HepG2 (cell line): Measurements from ENCODE around the gene POTEB. TPM values are rescaled to one million over a fixed set of nuclear protein-coding genes. Genes with fewer than 3 reads are reported as not detected.
"Not testable (repeated sequence)": the region's sequence is repeated elsewhere in the genome, so short reads cannot be mapped to it uniquely, and the experiment has no call there.

Experiments used
- ATAC-seq: fragments of 200-7000 bp; cut with Tn5 transposase; 3 replicates; pipeline ENCODE4 v1.9.1; 2020; ENCODE audit warnings: mild to moderate bottlenecking, moderate library complexity
- Bru-seq: library from RNA; stranded (reverse); fragments of 400-500 nt; gene quantifications from one replicate; lab custom pipeline; 2021; lab: Mats Ljungman, UMichigan
- BruChase-seq, 2 experiments: library from RNA; stranded (reverse); fragments of 400-500 nt; gene quantifications; one replicate each; lab custom pipeline; 2021; lab: Mats Ljungman, UMichigan
- BruUV-seq: library from RNA; stranded (reverse); fragments of 400-500 nt; replicated peaks from 2 replicates; lab custom pipeline; 2021; lab: Mats Ljungman, UMichigan
- CTCF ChIA-PET: fragments of 300-600 bp; formaldehyde crosslinking; extraction: SDS; loops from one replicate; lab custom pipeline; 2021; ENCODE audit warnings: low total read pairs, inconsistent platforms, low intra/inter-chr PET ratio; lab: Yijun Ruan, JAX
- POLR2A ChIA-PET: fragments of 350-600 bp; sonication (Branson Sonifier 250); formaldehyde crosslinking; loops from one replicate; lab custom pipeline; 2020; ENCODE audit warnings: antibody characterized with exemption, inconsistent platforms; lab: Yijun Ruan, JAX
- DNase-seq: peaks from one replicate; pipeline ENCODE4 v3.0.0-alpha.2; 2015; ENCODE audit warnings: low spot score
- FAIRE-seq: peaks from 3 replicates; lab custom pipeline; 2011; peaks lifted over from hg19 to GRCh38; lab: Jason Lieb, UNC
- H2AFZ ChIP-seq: one replicate; pipeline ENCODE4 v1.6.1; 2011; ENCODE audit warnings: low read length, inconsistent platforms
- H3K27ac ChIP-seq: fragments of 300-600 bp; 3 replicates; pipeline ENCODE4 v1.8.0; 2011; ENCODE audit warnings: mixed run types, mild to moderate bottlenecking, mixed read lengths, low read length, inconsistent platforms; ENCODE audit not compliant: insufficient read depth; ENCODE audit errors: extremely low read length
- H3K27me3 ChIP-seq, 2 experiments: fragments of 200-600 bp in 1 of 2; 2 replicates in 1 of 2; 3 replicates in 1 of 2; pipeline versions ENCODE4 v1.6.0 to v1.8.0; 2011; ENCODE audit warnings: low read length in 2 of 2, mild to moderate bottlenecking in 2 of 2, moderate library complexity in 2 of 2, inconsistent platforms in 1 of 2; ENCODE audit not compliant: insufficient read depth in 2 of 2, control insufficient read depth in 1 of 2
- H3K36me3 ChIP-seq, 2 experiments: fragments of 200-600 bp in 1 of 2; replicated peaks in 1 of 2; 2 replicates in 1 of 2; 3 replicates in 1 of 2; pipeline versions ENCODE4 v1.5.1 to v1.8.0; 2011; ENCODE audit warnings: low read length in 2 of 2, inconsistent platforms in 1 of 2; ENCODE audit not compliant: insufficient read depth in 2 of 2, control insufficient read depth in 1 of 2
- H3K4me1 ChIP-seq: 2 replicates; pipeline ENCODE4 v1.5.1; 2012; ENCODE audit warnings: low read length, inconsistent platforms; ENCODE audit not compliant: insufficient read depth
- H3K4me2 ChIP-seq: 2 replicates; pipeline ENCODE4 v1.6.0; 2011; ENCODE audit warnings: low read depth, low read length, inconsistent platforms
- H3K4me3 ChIP-seq, 3 experiments: fragments of 200-600 bp in 1 of 3; sonication (generic), shearing (Covaris generic) in 1 of 3; replicated peaks in 1 of 3; 2 replicates each; pipeline ENCODE4 v1.5.1; 2011 to 2016; ENCODE audit warnings: low read length in 3 of 3, inconsistent platforms in 2 of 3, low read depth in 2 of 3, mild to moderate bottlenecking in 2 of 3, control low read depth in 1 of 3, mixed read lengths in 1 of 3; ENCODE audit not compliant: insufficient read depth in 1 of 3
- H3K79me2 ChIP-seq: one replicate; pipeline ENCODE4 v1.6.1; 2011; ENCODE audit warnings: low read length, inconsistent platforms; ENCODE audit not compliant: insufficient read depth
- H3K9ac ChIP-seq: 2 replicates; pipeline ENCODE4 v1.6.0; 2011; ENCODE audit warnings: mild to moderate bottlenecking, low read depth, low read length, inconsistent platforms; ENCODE audit not compliant: insufficient read depth
- H3K9me3 ChIP-seq: 2 replicates; pipeline ENCODE4 v1.5.1; 2012; ENCODE audit warnings: mild to moderate bottlenecking, low read length
- H4K20me1 ChIP-seq: 2 replicates; pipeline ENCODE4 v1.6.0; 2011; ENCODE audit warnings: inconsistent platforms, mild to moderate bottlenecking, low read length, moderate library complexity; ENCODE audit not compliant: insufficient read depth
- whole genome bisulfite sequencing: methylation state at CpG from one replicate; pipeline ENCODE4 v1.1.6; 2017; ENCODE audit warnings: low lambda C conversion rate; 5-methylcytosine and 5-hydroxymethylcytosine counted together
- in situ Hi-C: cut with HindIII; loops from 2 replicates; pipeline ENCODE4 v1.10.0; 2017; ENCODE audit warnings: low pct_unique_long_range_greater_than_20kb; ENCODE audit not compliant: extremely low pct_ligation_motif_present
- intact Hi-C: fragments of 100-400 bp; cut with micrococcal nuclease; formaldehyde crosslinking; loops from one replicate; pipeline ENCODE4 v1.10.0; 2022; ENCODE audit not compliant: unreplicated experiment
- long read RNA-seq, 2 experiments: library from RNA in 1 of 2; library from polyadenylated mRNA in 1 of 2; stranded (forward) in 1 of 2; unstranded in 1 of 2; transcript quantifications; one replicate each; pipeline ENCODE4 v2.0.0, GENCODE V29; 2019 to 2022
- polyA minus RNA-seq, 3 experiments: library from RNA; depleted of rRNA, polyadenylated mRNA; stranded (reverse); fragments of >200 nt; gene quantifications; 2 replicates each; pipeline ENCODE4 v1.2.3, GENCODE V29; 2011; ENCODE audit warnings: low replicate concordance in 1 of 3
- polyA plus RNA-seq, 8 experiments: library from polyadenylated mRNA; depleted of rRNA in 3 of 8; stranded (reverse) in 7 of 8; unstranded in 1 of 8; fragments of >200 nt; fragmentation: Illumina TruSeq in 4 of 8; extraction: Trizol in 4 of 8; gene quantifications; 2 replicates each; pipeline versions ENCODE4 v1.2.1 to v1.2.3, GENCODE V29; 2011 to 2016; ENCODE audit warnings: low read depth in 4 of 8, missing spikeins in 1 of 8, mixed read lengths in 1 of 8; ENCODE audit not compliant: insufficient read depth in 1 of 8
- total RNA-seq, 5 experiments: library from RNA; depleted of rRNA; stranded (reverse); fragments of >200 nt; fragmentation: Illumina TruSeq; extraction: Trizol; gene quantifications; 2 replicates each; pipeline ENCODE4 v1.2.3, GENCODE V29; 2016; ENCODE audit warnings: low read depth in 1 of 5

POTEB gene
- total RNA-seq (2016; rRNA removed; fragmentation: Illumina TruSeq; extraction: Trizol): not detected in 2 replicates
- not detected in 2 replicates for total RNA-seq (2016; cell fraction: cytosol; rRNA removed; fragmentation: Illumina TruSeq; extraction: Trizol; ENCODE audit: low read depth)
- not detected in 2 replicates for total RNA-seq (2016; cell fraction: insoluble cytoplasmic fraction; rRNA removed; fragmentation: Illumina TruSeq; extraction: Trizol)
- total RNA-seq (2016; cell fraction: membrane; rRNA removed; fragmentation: Illumina TruSeq; extraction: Trizol): not detected in 2 replicates
- total RNA-seq (2016; cell fraction: nucleus; rRNA removed; fragmentation: Illumina TruSeq; extraction: Trizol): not detected in 2 replicates
- polyA plus RNA-seq (2011; rRNA removed): not detected in 2 replicates
- polyA plus RNA-seq (2011; cell fraction: cytosol; rRNA removed): not detected in 2 replicates
- polyA plus RNA-seq (2011; cell fraction: nucleus; rRNA removed): not detected in 2 replicates
- not detected in 2 replicates for polyA plus RNA-seq (2012)
- not detected in 2 replicates for polyA plus RNA-seq (2016; cell fraction: cytosol; fragmentation: Illumina TruSeq; extraction: Trizol; ENCODE audit: low read depth)
- not detected in 2 replicates for polyA plus RNA-seq (2016; cell fraction: insoluble cytoplasmic fraction; fragmentation: Illumina TruSeq; extraction: Trizol; ENCODE audit: low read depth)
- polyA plus RNA-seq (2016; cell fraction: membrane; fragmentation: Illumina TruSeq; extraction: Trizol; ENCODE audit: low read depth): not detected in 2 replicates
- not detected in 2 replicates for polyA plus RNA-seq (2016; cell fraction: nucleus; fragmentation: Illumina TruSeq; extraction: Trizol; ENCODE audit: insufficient read depth, low read depth)
- not detected in 2 replicates for polyA minus RNA-seq (2011; rRNA and poly(A)+ RNA removed; ENCODE audit: low replicate concordance)
- polyA minus RNA-seq (2011; cell fraction: cytosol; rRNA and poly(A)+ RNA removed): not detected in 2 replicates
- not detected in 2 replicates for polyA minus RNA-seq (2011; cell fraction: nucleus; rRNA and poly(A)+ RNA removed)
- Bru-seq, nascent RNA: not detected
- BruChase-seq, experiment 1, labeled RNA remaining after a 6-hour chase: not detected
- BruChase-seq, experiment 2, labeled RNA remaining after a 2-hour chase: not detected
- long read RNA-seq, experiment 1: 0 reads
- long read RNA-seq, experiment 2: 0 reads

DNA sequence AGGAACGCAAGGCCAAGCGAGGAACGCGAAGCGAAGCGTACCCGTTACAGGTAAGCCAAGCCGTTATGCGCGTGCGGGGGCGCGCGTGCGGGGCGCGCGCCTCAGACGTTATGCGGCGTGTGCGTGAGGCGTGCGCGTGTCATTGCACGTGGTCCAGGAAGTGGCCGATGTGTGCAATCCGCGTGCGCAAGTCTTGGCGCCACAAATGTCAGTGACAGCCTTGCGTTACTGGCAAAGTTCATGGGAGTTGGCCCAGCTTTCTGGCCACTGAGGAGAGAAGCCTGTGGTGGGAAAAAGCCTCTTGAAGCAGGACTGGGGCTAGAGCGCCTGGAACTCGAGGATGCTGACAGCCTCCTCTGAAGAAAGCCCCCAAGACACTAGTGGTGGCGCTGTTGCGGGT, at the start of gene POTEB:
Gene POTEB (minus strand): TSS at position 101 of the 400 bp plus-strand sequence. CDS start 489 bp downstream, outside the sequence.
- H3K4me3 ChIP-seq, H3K79me2 ChIP-seq, H3K9me3 ChIP-seq, POLR2A ChIA-PET, intact Hi-C loops, H3K36me3 ChIP-seq, CTCF ChIA-PET, H2AFZ ChIP-seq, in situ Hi-C loops, H3K9ac ChIP-seq, BruUV-seq, H3K4me1 ChIP-seq, ATAC-seq, H3K27ac ChIP-seq, H4K20me1 ChIP-seq, H3K27me3 ChIP-seq, H3K4me2 ChIP-seq, FAIRE-seq, DNase-seq: not testable (repeated sequence)
- no CpG with 5 or more reads among the region's 36 CpGs for WGBS

DNA sequence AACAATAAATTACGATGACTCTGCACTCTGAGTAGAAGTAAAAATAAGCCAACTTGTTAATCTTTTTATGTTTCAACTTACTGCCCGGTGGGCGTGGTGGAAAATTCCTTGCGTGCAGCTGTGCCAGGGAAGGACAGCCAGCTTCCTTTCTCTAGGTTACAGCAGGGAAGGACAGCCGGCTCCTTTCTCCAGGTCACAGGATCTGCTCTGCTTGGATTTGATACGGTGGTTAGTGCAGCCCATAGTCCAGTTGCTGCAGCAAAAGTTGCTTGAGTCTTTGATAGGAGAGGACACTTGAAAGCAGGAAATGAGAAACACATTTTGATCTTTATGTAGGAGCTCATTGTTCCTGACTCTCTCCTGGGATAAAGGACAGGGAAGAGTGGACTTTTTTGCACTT, 13.4 kb upstream of the POTEB start:
- no CpG with 5 or more reads among the region's 6 CpGs for WGBS
- H3K9me3 ChIP-seq, H3K4me1 ChIP-seq, H3K27me3 ChIP-seq, FAIRE-seq, H2AFZ ChIP-seq, BruUV-seq, POLR2A ChIA-PET, H3K27ac ChIP-seq, H3K9ac ChIP-seq, H3K4me3 ChIP-seq, intact Hi-C loops, H3K4me2 ChIP-seq, DNase-seq, CTCF ChIA-PET, H3K79me2 ChIP-seq, ATAC-seq, H4K20me1 ChIP-seq, in situ Hi-C loops, H3K36me3 ChIP-seq: not testable (repeated sequence)

DNA sequence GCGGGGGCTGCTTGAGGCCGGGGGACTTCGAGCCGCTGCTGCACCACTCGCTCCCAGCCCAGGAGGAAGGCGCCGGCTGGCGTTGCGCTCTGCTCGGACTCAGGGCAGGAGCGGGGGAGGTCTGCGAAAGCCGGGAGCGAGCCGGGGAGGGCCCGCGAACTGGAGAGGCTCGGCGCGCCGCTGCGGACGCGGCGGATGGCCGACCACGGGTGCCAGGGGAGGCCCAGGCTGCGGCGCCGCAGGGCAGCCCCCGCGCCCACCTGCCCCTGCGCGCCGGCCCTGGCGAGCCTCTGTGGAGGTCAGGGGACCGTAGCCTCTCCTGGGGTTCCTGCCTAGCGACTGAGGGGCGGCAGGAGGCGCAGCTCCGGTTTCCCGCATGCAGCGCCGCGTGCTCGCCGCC, 12.0 kb upstream of the POTEB start:
- H3K4me3 ChIP-seq, POLR2A ChIA-PET, DNase-seq, intact Hi-C loops, BruUV-seq, H3K27ac ChIP-seq, CTCF ChIA-PET, H3K36me3 ChIP-seq, H3K4me2 ChIP-seq, ATAC-seq, H3K79me2 ChIP-seq, FAIRE-seq, H2AFZ ChIP-seq, H4K20me1 ChIP-seq, H3K9me3 ChIP-seq, H3K9ac ChIP-seq, H3K4me1 ChIP-seq, H3K27me3 ChIP-seq, in situ Hi-C loops: not testable (repeated sequence)
- no CpG with 5 or more reads among the region's 47 CpGs for WGBS

DNA sequence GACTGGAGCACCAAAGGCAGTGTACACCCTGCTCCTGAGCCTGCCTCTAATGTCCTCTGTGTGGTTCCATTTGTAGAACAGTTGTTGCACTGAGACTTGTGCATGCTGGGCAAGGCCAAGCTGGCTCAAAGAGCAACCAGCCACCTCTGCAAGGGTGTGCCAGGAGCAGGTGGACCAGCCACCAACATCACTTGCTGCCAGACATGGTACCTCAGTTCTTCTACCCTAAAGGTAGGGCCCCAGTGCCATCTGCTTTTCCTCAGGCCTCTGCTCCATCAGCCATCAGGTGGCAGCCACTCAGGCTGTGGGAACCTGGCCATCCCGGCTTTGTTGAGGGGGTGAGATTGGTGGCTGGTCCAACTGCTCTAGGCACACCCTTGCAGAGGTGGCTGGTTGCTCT, 38.7 kb downstream of the POTEB start:
- BruUV-seq, POLR2A ChIA-PET, ATAC-seq, H3K4me3 ChIP-seq, H3K9me3 ChIP-seq, FAIRE-seq, H3K36me3 ChIP-seq, H3K79me2 ChIP-seq, H3K27me3 ChIP-seq, DNase-seq, CTCF ChIA-PET, H3K27ac ChIP-seq, H3K4me2 ChIP-seq, H3K4me1 ChIP-seq, in situ Hi-C loops, H4K20me1 ChIP-seq, H3K9ac ChIP-seq, H2AFZ ChIP-seq, intact Hi-C loops: not testable (repeated sequence)
- WGBS: no CpG with 5 or more reads among the region's 1 CpG
